Measurements from ENCODE around the gene IL22RA1.

IL22RA1 gene

GRCh38 chr1:24142546-24143534 lies at the start of gene IL22RA1:
TSS of gene IL22RA1 (minus strand) at chr1:24143140. CDS start at chr1:24143082, 58 bp downstream.
- H3K4me3 ChIP-seq (ENCODE audit: low read depth, low read length) = peak within 1 kb of the TSS; percentile 37
- no peak for TF ChIP-seq CTCF (IDR thresholded peaks at IDR 0.05; ENCODE audit: low read depth, low read length)

GRCh38 chr1:24191860-24192259 lies 48.9 kb upstream of the IL22RA1 start:
- TF ChIP-seq CTCF (IDR thresholded peaks at IDR 0.05; ENCODE audit: low read depth, low read length) = no peak
- H3K4me3 ChIP-seq (ENCODE audit: low read depth, low read length) = no peak overlapping the region

GRCh38 chr1:24190983-24191461 lies 48.1 kb upstream of the IL22RA1 start:
- no peak overlapping the region for H3K4me3 ChIP-seq (ENCODE audit: low read depth, low read length)
- no peak for TF ChIP-seq CTCF (IDR thresholded peaks at IDR 0.05; ENCODE audit: low read depth, low read length)

- no peak overlapping the region for H3K4me3 ChIP-seq (ENCODE audit: low read depth, low read length)
- TF ChIP-seq CTCF (IDR thresholded peaks at IDR 0.05; ENCODE audit: low read depth, low read length) = no peak
These were observed 46.6 kb upstream of the IL22RA1 start for GRCh38 chr1:24189528-24189927.

GRCh38 chr1:24186993-24187790 lies 44.3 kb upstream of the IL22RA1 start, which contains the start of gene IFNLR1:
TSS of gene IFNLR1 (minus strand) at chr1:24187289. CDS start at chr1:24187248, 41 bp downstream.
- no peak for TF ChIP-seq CTCF (IDR thresholded peaks at IDR 0.05; ENCODE audit: low read depth, low read length)
- peak within 1 kb of the TSS; percentile 20 for H3K4me3 ChIP-seq (ENCODE audit: low read depth, low read length)

- TF ChIP-seq CTCF (IDR thresholded peaks at IDR 0.05; ENCODE audit: low read depth, low read length) = no peak
These were observed 43.7 kb upstream of the IL22RA1 start for GRCh38 chr1:24186711-24186992.

More at GRCh38 chr1:24186711-24186992, 43.7 kb upstream of the IL22RA1 start:
- no peak overlapping the region for H3K4me3 ChIP-seq (ENCODE audit: low read depth, low read length)
